HL-60 (cell line): ENCODE results near the gene GCNT1.

ENCODE experiments used
- DNase-seq, 2 experiments: peaks; one replicate each; pipeline ENCODE4 v3.0.0-alpha.2; 2010 to 2020; ENCODE audit warnings: low read depth in 1 of 2, low spot score in 1 of 2
- H3K27ac ChIP-seq: fragments of 250-450 bp; sonication (Bioruptor Pico); replicated peaks from 2 replicates; pipeline ENCODE4 v1.5.1; 2020; ENCODE audit warnings: mild to moderate bottlenecking, moderate library complexity
- H3K27me3 ChIP-seq: fragments of 250-450 bp; sonication (Bioruptor Pico); 2 replicates; pipeline ENCODE4 v1.5.1; 2021; ENCODE audit warnings: mild to moderate bottlenecking, moderate library complexity; ENCODE audit not compliant: insufficient read depth, poor library complexity, severe bottlenecking
- H3K4me3 ChIP-seq: replicated peaks from 2 replicates; pipeline ENCODE4 v1.5.1; 2011; ENCODE audit warnings: mild to moderate bottlenecking, control low read depth, low read length; ENCODE audit not compliant: insufficient read depth
- CTCF ChIP-seq: IDR thresholded peaks from one replicate; pipeline ENCODE4 v1.5.1; 2011; ENCODE audit warnings: low read length, control low read depth, inconsistent platforms; ENCODE audit not compliant: insufficient read depth
- GABPA ChIP-seq: IDR thresholded peaks from 2 replicates; pipeline ENCODE4 v1.6.1; 2012; ENCODE audit warnings: low read depth
- POLR2AphosphoS5 ChIP-seq: IDR thresholded peaks from 2 replicates; pipeline ENCODE4 v1.6.1; 2012; ENCODE audit warnings: low read depth
- REST ChIP-seq: IDR thresholded peaks from 2 replicates; pipeline ENCODE4 v1.6.1; 2012; ENCODE audit warnings: low read depth; ENCODE audit not compliant: insufficient replicate concordance
- SPI1 ChIP-seq: IDR thresholded peaks from 2 replicates; pipeline ENCODE4 v1.6.1; 2012; ENCODE audit warnings: low read depth, mild to moderate bottlenecking, borderline replicate concordance

GCNT1 gene

GRCh38 chr9:76525196-76525595 lies 66.2 kb downstream of the GCNT1 start:
- Histone ChIP-seq H3K27me3 (no peaks in the 10 kb centered on the region), H3K27ac (no peak overlapping the region), H3K4me3 (no peak overlapping the region)
- no peak for DNase-seq
- TF ChIP-seq GABPA (no peak), REST (no peak), CTCF (no peak), SPI1 (no peak), POLR2AphosphoS5 (no peak)

- DNase-seq = no peak
- H3K4me3 ChIP-seq = no peak overlapping the region
- H3K27me3 ChIP-seq = no peaks in the 10 kb centered on the region
- TF ChIP-seq SPI1 = no peak
- no peak for TF ChIP-seq POLR2AphosphoS5
- TF ChIP-seq CTCF = no peak
- TF ChIP-seq REST = no peak
- no peak for TF ChIP-seq GABPA
- H3K27ac ChIP-seq = no peak overlapping the region
These were observed 67.0 kb downstream of the GCNT1 start for GRCh38 chr9:76526026-76526425.

DNA sequence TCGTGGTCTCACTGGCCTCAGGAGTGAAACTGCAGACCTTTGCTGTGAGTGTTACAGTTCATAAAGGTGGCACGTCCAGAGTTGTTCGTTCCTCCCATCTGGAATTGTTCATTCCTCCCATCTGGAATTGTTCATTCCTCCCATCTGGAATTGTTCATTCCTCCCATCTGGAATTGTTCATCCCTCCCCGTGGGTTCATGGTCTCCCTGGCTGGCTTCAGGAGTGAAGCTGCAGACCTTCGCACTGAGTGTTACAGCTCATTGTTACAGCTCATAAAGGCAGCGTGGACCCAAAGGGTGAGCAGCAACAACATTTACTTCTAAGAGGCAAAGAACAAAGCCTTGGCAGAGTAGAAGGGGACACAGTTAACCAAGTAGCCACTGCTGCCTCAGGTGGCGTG lies 69.1 kb downstream of the GCNT1 start:
- Histone ChIP-seq H3K4me3 (no peak overlapping the region), H3K27ac (no peak overlapping the region), H3K27me3 (no peaks in the 10 kb centered on the region)
- TF ChIP-seq GABPA (no peak), REST (no peak), CTCF (no peak), SPI1 (no peak), POLR2AphosphoS5 (no peak)
- no peak for DNase-seq
